Erythroblast (primary cell): ENCODE results near the gene GTPBP4.
A peak's percentile ranks its signal among the peaks of the same experiment; 100 is the strongest.
"Not testable (repeated sequence)": the region's sequence is repeated elsewhere in the genome, so short reads cannot be mapped to it uniquely, and the experiment has no call there.

ENCODE experiments used
- DNase-seq, 2 experiments: peaks; one replicate each; lab custom pipeline; 2025; lab: John Stamatoyannopoulos, UW
- GATA1 ChIP-seq: IDR thresholded peaks from 2 replicates; pipeline ENCODE4 v1.6.1; 2011; ENCODE audit warnings: low read depth, mild to moderate bottlenecking, control low read depth, low read length, moderate library complexity
- POLR2A ChIP-seq: IDR thresholded peaks from 2 replicates; pipeline ENCODE4 v1.6.1; 2011; ENCODE audit warnings: mild to moderate bottlenecking, low read length

Gene GTPBP4

DNA sequence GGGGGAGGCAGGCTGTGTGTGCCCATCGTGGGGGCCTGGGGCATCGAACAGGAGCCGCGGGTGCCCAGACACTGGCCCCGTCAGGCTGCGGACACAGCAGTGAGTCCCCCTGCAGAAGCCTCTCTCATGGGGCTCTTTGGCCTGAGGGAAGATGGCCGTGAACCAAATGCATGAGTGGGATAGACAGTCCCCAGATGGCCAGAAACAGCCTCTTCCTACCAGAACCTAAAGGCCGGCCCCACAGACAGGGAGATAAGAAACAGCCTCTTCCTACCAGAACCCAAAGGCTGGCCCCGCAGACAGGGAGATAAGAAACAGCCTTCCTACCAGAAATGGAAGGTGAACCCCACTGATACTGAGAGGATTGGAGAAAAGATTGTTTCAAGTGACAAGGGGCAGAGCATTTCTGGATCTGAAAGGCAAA lies 20.8 kb downstream of the GTPBP4 start:
- TF ChIP-seq GATA1 = peak; percentile 43
- TF ChIP-seq POLR2A = no peak
- peak; percentile 72 to 91 for DNase-seq

GRCh38 chr10:1009947-1010346 lies 21.7 kb downstream of the GTPBP4 start:
- DNase-seq = not testable (repeated sequence)

DNA sequence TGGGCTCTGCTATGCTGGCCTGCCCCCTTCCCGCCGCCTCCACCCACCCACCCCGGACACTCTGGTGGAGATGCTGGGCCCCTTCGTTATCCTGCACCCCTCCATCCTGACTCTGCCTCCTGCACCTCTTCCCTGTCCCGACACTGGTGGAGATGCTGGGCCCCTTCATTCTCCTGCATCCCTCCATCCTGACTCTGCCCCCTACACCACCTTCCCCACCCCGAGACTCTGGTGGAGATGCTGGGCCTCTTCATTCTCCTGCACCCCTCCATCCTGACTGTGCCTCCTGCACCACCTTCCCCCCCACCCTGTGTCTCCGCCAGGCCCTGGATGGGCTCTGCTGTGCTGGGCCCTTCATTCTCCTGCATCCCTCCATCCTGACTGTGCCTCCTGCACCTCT lies 22.5 kb downstream of the GTPBP4 start:
- DNase-seq = no peak
- no peak for TF ChIP-seq POLR2A
- TF ChIP-seq GATA1 = no peak

GRCh38 chr10:1011696-1012095 lies 23.5 kb downstream of the GTPBP4 start:
- DNase-seq = no peak
- TF ChIP-seq POLR2A (no peak), GATA1 (no peak)

DNA sequence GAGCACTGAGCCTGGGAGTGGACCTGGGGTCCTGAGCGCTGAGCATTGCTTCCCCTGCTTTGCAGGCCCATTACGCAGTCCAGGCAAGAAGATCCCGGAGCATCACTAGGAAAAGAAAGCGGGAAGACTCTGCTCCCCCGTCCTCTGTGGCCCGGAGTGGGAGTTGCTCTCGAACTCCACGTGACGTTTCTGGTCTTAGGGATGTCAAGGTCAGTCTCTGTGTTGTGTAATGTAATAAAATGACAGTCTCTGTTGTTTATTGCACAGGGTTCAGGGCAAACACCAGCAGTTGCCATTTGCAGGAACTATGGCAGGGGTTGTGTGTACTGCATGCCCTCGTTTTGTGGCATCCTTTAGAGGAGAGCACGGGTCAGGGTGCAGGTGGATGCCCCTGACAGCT lies 27.5 kb downstream of the GTPBP4 start:
- no peak for DNase-seq
- TF ChIP-seq POLR2A (no peak), GATA1 (no peak)

DNA sequence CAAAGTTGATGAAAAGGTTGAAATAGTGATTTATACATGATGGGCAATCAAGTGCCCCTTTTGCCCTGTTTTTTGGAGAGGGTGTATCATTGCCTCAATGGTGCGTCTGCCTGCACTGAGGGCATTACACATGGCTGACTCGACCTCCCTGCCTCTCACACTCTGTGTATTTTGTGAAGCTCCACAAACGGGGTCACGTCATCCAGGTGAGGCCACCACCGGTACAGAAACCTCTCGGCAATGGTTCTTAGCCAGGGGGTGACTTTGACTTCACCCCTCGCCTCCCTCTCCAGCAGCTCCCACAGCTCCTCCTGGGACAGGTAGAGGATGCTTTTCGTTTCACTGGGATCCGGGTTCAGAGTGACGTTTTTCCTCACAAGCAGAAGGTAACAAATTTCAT lies 31.1 kb downstream of the GTPBP4 start:
- no peak for DNase-seq
- TF ChIP-seq GATA1 (no peak), POLR2A (no peak)

DNA sequence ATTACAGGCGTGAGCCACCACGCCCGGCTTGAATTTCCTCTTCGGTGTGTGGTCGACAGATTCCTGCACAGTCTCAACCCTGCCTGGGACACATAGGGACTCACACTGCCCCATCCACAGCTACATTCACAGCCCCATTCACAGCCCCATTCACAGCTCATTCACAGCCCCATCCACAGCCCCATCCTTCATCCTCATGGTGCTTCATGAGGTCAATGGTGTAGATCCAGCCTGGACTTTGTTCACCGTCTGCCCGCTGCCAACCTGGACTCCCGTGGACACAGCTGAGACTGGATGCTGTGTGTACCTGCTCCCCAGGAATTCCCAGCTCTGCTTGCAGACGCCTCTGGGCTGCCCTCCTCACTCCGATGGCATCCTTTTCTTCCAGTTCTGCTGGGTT lies 32.2 kb downstream of the GTPBP4 start:
- no peak for TF ChIP-seq POLR2A
- no peak for TF ChIP-seq GATA1

GRCh38 chr10:1020958-1021357 lies 32.7 kb downstream of the GTPBP4 start:
- TF ChIP-seq GATA1 = no peak
- TF ChIP-seq POLR2A = no peak
- no peak for DNase-seq

More for the DNA sequence above, 32.2 kb downstream of the GTPBP4 start:
- no peak for DNase-seq

GRCh38 chr10:1022413-1022812 lies 34.2 kb downstream of the GTPBP4 start:
- DNase-seq = no peak
- no peak for TF ChIP-seq GATA1
- TF ChIP-seq POLR2A = no peak

GRCh38 chr10:1024103-1024502 lies 35.9 kb downstream of the GTPBP4 start:
- no peak for DNase-seq
- TF ChIP-seq POLR2A (no peak), GATA1 (no peak)

DNA sequence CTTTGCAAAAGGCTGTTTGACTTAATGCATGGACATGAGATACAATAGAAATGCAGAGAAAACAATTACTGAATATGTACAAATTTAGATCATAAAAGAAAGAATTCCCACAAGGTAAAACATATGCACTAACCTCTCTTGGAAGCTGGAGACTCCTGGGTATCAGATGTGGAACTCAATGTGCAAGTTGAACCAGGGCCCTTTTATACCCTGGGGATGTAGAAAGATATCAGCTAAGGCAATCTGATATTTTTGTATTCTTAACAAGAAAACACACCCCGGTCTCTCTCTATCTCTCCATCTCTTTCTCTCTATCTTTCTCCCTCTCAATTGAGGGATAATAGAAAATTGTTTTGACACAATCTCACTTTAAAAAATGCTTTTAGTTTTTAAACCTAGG lies 37.4 kb downstream of the GTPBP4 start, which contains the start of gene IDI2:
Gene IDI2, minus strand, starts transcription at position 177 of the 400 bp plus-strand sequence. CDS start 1,136 bp downstream, outside the sequence.
- no peak for DNase-seq

DNA sequence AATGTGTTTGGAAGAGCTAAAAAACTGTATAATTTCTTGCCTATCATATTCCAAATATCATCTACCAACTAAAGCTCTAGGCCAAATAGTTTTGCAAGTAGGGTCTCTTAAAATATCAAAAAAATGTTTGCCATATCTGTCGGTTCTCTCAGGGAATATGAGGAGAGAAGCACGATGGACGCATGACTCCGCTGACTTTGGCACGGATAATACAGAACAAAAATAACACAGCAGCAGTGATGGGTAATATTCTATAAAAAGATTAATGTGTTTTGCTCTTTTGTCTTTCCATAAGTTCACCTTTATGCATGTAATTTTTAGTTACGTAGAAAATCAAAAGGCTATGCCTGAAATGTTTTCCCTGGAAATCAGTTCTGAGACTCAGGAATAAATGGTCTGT lies 38.3 kb downstream of the GTPBP4 start:
- TF ChIP-seq POLR2A (no peak), GATA1 (no peak)

More for the DNA sequence above, 37.4 kb downstream of the GTPBP4 start, which contains the start of gene IDI2:
- TF ChIP-seq GATA1 (no peak), POLR2A (no peak)

DNA sequence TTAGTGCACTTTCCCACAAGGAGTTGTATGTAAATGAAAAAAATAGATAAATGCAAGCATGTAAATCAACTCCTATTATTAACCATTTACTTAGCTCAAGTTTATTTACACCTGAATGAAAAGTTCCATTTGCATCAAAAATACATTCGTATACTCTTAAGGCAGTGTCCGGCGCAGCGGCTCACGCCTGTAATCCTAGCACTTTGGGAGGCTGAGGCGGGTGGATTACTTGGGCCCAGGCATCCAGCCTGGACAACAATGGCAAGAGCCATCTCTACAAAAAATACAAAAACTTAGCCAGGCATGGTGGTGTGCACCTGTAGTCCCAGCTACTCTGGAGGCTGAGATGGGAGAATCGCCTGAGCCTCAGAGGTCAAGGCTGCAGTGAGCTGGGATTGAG lies 41.6 kb downstream of the GTPBP4 start:
- TF ChIP-seq POLR2A (no peak), GATA1 (no peak)
- DNase-seq = no peak

More for the DNA sequence above, 38.3 kb downstream of the GTPBP4 start:
- no peak for DNase-seq

- no peak for TF ChIP-seq GATA1
- no peak for TF ChIP-seq POLR2A
- no peak for DNase-seq
Observed at GRCh38 chr10:1033601-1034000, 45.4 kb downstream of the GTPBP4 start.

- no peak for DNase-seq
- TF ChIP-seq GATA1 (no peak), POLR2A (no peak)
Observed at GRCh38 chr10:1034758-1035157, 46.5 kb downstream of the GTPBP4 start.
